Measurements from ENCODE around the gene NADK2. TPM values are rescaled to one million over a fixed set of nuclear protein-coding genes. Genes with fewer than 3 reads are reported as not detected.

Gene NADK2, protein sequence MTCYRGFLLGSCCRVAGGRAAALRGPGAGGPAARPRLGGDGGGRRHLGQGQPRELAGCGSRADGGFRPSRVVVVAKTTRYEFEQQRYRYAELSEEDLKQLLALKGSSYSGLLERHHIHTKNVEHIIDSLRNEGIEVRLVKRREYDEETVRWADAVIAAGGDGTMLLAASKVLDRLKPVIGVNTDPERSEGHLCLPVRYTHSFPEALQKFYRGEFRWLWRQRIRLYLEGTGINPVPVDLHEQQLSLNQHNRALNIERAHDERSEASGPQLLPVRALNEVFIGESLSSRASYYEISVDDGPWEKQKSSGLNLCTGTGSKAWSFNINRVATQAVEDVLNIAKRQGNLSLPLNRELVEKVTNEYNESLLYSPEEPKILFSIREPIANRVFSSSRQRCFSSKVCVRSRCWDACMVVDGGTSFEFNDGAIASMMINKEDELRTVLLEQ
- total RNA-seq (2011; cell fraction: chromatin; rRNA removed; ENCODE audit: low replicate concordance), result 10.2 and 22.5 TPM in 2 replicates
- 2.8 and 3.6 TPM in 2 replicates for total RNA-seq (2011; cell fraction: nucleolus; rRNA removed)
- total RNA-seq (2011; cell fraction: nucleoplasm; rRNA removed), result 7.4 and 10.6 TPM in 2 replicates
- total RNA-seq (2014; rRNA removed), result 24.0 and 27.6 TPM in 2 replicates
- 41.0 and 48.1 TPM in 2 replicates for total RNA-seq (2014; rRNA removed; fragmentation: Illumina TruSeq; extraction: Trizol)
- 33.0 and 36.0 TPM in 2 replicates for total RNA-seq (2015; rRNA removed; fragmentation: Illumina TruSeq; extraction: Trizol)
- 31.8 and 34.6 TPM in 2 replicates for total RNA-seq (2021)
- 24.7 and 30.3 TPM in 2 replicates for polyA plus RNA-seq (2011; rRNA removed)
- polyA plus RNA-seq (2011; cell fraction: cytosol; rRNA removed), result 7.3 and 11.9 TPM in 2 replicates
- 10.3 and 12.2 TPM in 2 replicates for polyA plus RNA-seq (2011; cell fraction: nucleus; rRNA removed)
- polyA plus RNA-seq (2012), result 21.0 and 23.2 TPM in 2 replicates
- polyA plus RNA-seq (2014; fragmentation: Illumina TruSeq; extraction: Trizol), result 21.0 and 21.9 TPM in 2 replicates
- 10 to 100 TPM; 10.6 to 11.0 TPM for polyA plus RNA-seq (2014; fragmentation: Nextera tagmentation; extraction: Ambion mirVana)
- polyA plus RNA-seq (2014; rRNA removed), result 20.6 and 21.8 TPM in 2 replicates
- polyA minus RNA-seq (2011; rRNA and poly(A)+ RNA removed), result 63.5 and 63.6 TPM in 2 replicates
- 20.7 and 21.1 TPM in 2 replicates for polyA minus RNA-seq (2011; cell fraction: cytosol; rRNA and poly(A)+ RNA removed)
- 7.0 and 13.9 TPM in 2 replicates for polyA minus RNA-seq (2011; cell fraction: nucleus; rRNA and poly(A)+ RNA removed)
- percentile 78 among the genes with signal in this experiment for Bru-seq, nascent RNA
- percentile 82 among the genes with signal in this experiment for BruChase-seq, experiment 1, labeled RNA remaining after a 2-hour chase
- BruChase-seq, experiment 2, labeled RNA remaining after a 6-hour chase, result percentile 83 among the genes with signal in this experiment
- long read RNA-seq, experiment 1, transcript NADK2-201 (12 exons, 2,507 nt), result minor isoform, 19 of 128 reads
- long read RNA-seq, experiment 1, transcript NADK2-202 (12 exons, 2,243 nt), result major isoform, 82 of 128 reads
- long read RNA-seq, experiment 1, partial matches to known transcripts, result 9 of 128 reads
- long read RNA-seq, experiment 1, other reads (novel, unspliced or antisense), result 17 of 128 reads
- long read RNA-seq, experiment 2, partial matches to known transcripts, result 4 of 21 reads
- long read RNA-seq, experiment 2, other reads (novel, unspliced or antisense), result 13 of 21 reads
- long read RNA-seq, experiment 3, transcript NADK2-201 (12 exons, 2,507 nt), result major isoform, 5 of 15 reads
- long read RNA-seq, experiment 3, partial matches to known transcripts, result 0 of 15 reads
- long read RNA-seq, experiment 3, other reads (novel, unspliced or antisense), result 6 of 15 reads

- Histone ChIP-seq H3K9me1 (ENCODE audit: control insufficient read depth, insufficient read depth, low read length) (no peaks in the 10 kb centered on the region), H3K4me3 (peak within 1 kb of the TSS; percentile 83), H3K4me2 (ENCODE audit: insufficient read depth, low read length) (peak within 1 kb of the TSS; percentile 81), H4K20me1 (replicated peaks; ENCODE audit: control insufficient read depth, insufficient read depth, low read length) (no peaks in the 10 kb centered on the region), H3K4me1 (replicated peaks in 1 of 2; ENCODE audit: control insufficient read depth in 2 of 2, insufficient read depth in 2 of 2, low read length in 2 of 2) (peaks cover 20 to 39% of the 10 kb centered on the region in 2 experiments), H3K9ac (ENCODE audit: insufficient read depth in 1 of 2, low read depth in 2 of 2, low read length in 2 of 2) (peak within 1 kb of the TSS; percentile 97), H3K27me3 (ENCODE audit: control insufficient read depth in 2 of 2, insufficient read depth in 2 of 2, low read length in 2 of 2) (no peaks in the 10 kb centered on the region), H3K79me2 (ENCODE audit: control insufficient read depth, insufficient read depth, low read length) (peaks cover 49% of the 10 kb centered on the region), H2AFZ (ENCODE audit: low read depth, low read length) (peak within 1 kb of the TSS; percentile 97), H3K27ac (ENCODE audit: extremely low read depth, low read depth, low read length) (peak within 1 kb of the TSS; percentile 99), H3K9me3 (replicated peaks; ENCODE audit: control insufficient read depth, insufficient read depth, low read depth, low read length) (peaks cover 6% of the 10 kb centered on the region; the same call in 1 of the 2 replicates), H3K36me3 (ENCODE audit: control insufficient read depth, insufficient read depth, low read length) (0 out of 3 replicates have a peak, but pooled peaks cover under 1% of the 10 kb centered on the region)
- FAIRE-seq (peak; percentile 68), DNase-seq (ENCODE audit: extremely low read depth in 1 of 4, low spot score in 3 of 4) (peak; percentile 97 to 99 (median 98)), ATAC-seq (peak; percentile 89)
- BruUV-seq (replicated peaks), result no TSS peak
- ChIA-PET CTCF (ENCODE audit: low intra/inter-chr PET ratio) (interaction anchor here (0.6 to 1.5 kb wide), 5 partner anchors 38 to 266 kb away, joined by 3 to 6 read pairs (median 5); no protein-coding TSS in a partner anchor), POLR2A (interaction anchor here (0.6 to 9.0 kb wide), 28 partner anchors 9 to 1406 kb away, joined by 3 to 71 read pairs (median 3); no protein-coding TSS in a partner anchor)
- WGBS (ENCODE audit: insufficient coverage, low coverage, missing lambda C conversion rate), result 4% methylated on average over 76 of the region's 100 CpGs
- intact Hi-C loops (cut with micrococcal nuclease), result loop anchor here (1.0 to 10.0 kb wide), 4 partner anchors 63 to 453 kb away; partner anchors contain the start of gene LMBRD2
- in situ Hi-C loops (cut with MboI), result no loop called here
- TF ChIP-seq SAFB2 (IDR thresholded peaks at IDR 0.05; ENCODE audit: borderline replicate concordance, low read depth, low read length, severe bottlenecking), result no peak
- TF ChIP-seq SMARCA4 (IDR thresholded peaks at IDR 0.05), result 0 out of 2 replicates have a peak, but pooled peaks have one; percentile 60
- no peak; the same call in 1 of the 2 replicates for TF ChIP-seq ZNF239 (CRISPR knock-in tag; IDR thresholded peaks at IDR 0.05)
- TF ChIP-seq, protein P1, sequence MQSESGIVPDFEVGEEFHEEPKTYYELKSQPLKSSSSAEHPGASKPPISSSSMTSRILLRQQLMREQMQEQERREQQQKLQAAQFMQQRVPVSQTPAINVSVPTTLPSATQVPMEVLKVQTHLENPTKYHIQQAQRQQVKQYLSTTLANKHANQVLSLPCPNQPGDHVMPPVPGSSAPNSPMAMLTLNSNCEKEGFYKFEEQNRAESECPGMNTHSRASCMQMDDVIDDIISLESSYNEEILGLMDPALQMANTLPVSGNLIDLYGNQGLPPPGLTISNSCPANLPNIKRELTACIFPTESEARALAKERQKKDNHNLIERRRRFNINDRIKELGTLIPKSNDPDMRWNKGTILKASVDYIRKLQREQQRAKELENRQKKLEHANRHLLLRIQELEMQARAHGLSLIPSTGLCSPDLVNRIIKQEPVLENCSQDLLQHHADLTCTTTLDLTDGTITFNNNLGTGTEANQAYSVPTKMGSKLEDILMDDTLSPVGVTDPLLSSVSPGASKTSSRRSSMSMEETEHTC (IDR thresholded peaks at IDR 0.05), result 0 out of 2 replicates have a peak, but pooled peaks have one; percentile 2
- TF ChIP-seq, protein P2, sequence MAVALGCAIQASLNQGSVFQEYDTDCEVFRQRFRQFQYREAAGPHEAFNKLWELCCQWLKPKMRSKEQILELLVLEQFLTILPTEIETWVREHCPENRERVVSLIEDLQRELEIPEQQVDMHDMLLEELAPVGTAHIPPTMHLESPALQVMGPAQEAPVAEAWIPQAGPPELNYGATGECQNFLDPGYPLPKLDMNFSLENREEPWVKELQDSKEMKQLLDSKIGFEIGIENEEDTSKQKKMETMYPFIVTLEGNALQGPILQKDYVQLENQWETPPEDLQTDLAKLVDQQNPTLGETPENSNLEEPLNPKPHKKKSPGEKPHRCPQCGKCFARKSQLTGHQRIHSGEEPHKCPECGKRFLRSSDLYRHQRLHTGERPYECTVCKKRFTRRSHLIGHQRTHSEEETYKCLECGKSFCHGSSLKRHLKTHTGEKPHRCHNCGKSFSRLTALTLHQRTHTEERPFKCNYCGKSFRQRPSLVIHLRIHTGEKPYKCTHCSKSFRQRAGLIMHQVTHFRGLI (CRISPR knock-in tag; IDR thresholded peaks at IDR 0.05), result peak; percentile 68; the same call in 1 of the 2 replicates
- TF ChIP-seq ZNF57 (CRISPR knock-in tag; IDR thresholded peaks at IDR 0.05), result peak; percentile 83; the same call in 1 of the 2 replicates
- TF ChIP-seq RNF219 (CRISPR knock-in tag; IDR thresholded peaks at IDR 0.05), result no peak
Observed at GRCh38 chr5:36241631-36242533, at the start of gene NADK2. Gene NADK2, minus strand, starts transcription at chr5:36241925. Its CDS starts 127 bp downstream, at chr5:36241798.

Measured in K562 (cell line).